H9 (cell line): ENCODE results near the gene TMEM222. TPM values are rescaled to one million over a fixed set of nuclear protein-coding genes. Genes with fewer than 3 reads are reported as not detected.

Source experiments
- DNase-seq: peaks from one replicate; pipeline ENCODE4 v3.0.0-alpha.2; 2017
- H2AFZ ChIP-seq: one replicate; pipeline ENCODE4 v1.6.1; 2013; ENCODE audit warnings: mild to moderate bottlenecking, low read length, control low read depth, moderate library complexity
- H2AK5ac ChIP-seq: 2 replicates; pipeline ENCODE4 v1.6.1; 2013; ENCODE audit warnings: low read length, control low read depth, mixed read lengths; ENCODE audit not compliant: insufficient read length
- H2BK120ac ChIP-seq: one replicate; pipeline ENCODE4 v1.6.1; 2013; ENCODE audit warnings: low read depth, mild to moderate bottlenecking, low read length, control low read depth, inconsistent platforms; ENCODE audit not compliant: poor library complexity, severe bottlenecking
- H2BK12ac ChIP-seq: 2 replicates; pipeline ENCODE4 v1.6.1; 2013; ENCODE audit warnings: low read length, control low read depth, mixed read lengths, low read depth; ENCODE audit not compliant: insufficient read length
- H2BK15ac ChIP-seq: 2 replicates; pipeline ENCODE4 v1.6.1; 2013; ENCODE audit warnings: low read depth, low read length, control low read depth
- H2BK20ac ChIP-seq: one replicate; pipeline ENCODE4 v1.6.1; 2013; ENCODE audit warnings: low read depth, mild to moderate bottlenecking, low read length, control low read depth, inconsistent platforms; ENCODE audit not compliant: poor library complexity, severe bottlenecking
- H2BK5ac ChIP-seq: 2 replicates; pipeline ENCODE4 v1.6.1; 2013; ENCODE audit warnings: low read length, control low read depth, mixed read lengths; ENCODE audit not compliant: insufficient read length
- H3K14ac ChIP-seq: 2 replicates; pipeline ENCODE4 v1.6.1; 2013; ENCODE audit warnings: low read length, control low read depth; ENCODE audit not compliant: insufficient read depth
- H3K18ac ChIP-seq: 2 replicates; pipeline ENCODE4 v1.6.1; 2013; ENCODE audit warnings: low read depth, mild to moderate bottlenecking, mixed read lengths, low read length, control low read depth; ENCODE audit not compliant: insufficient read length
- H3K23ac ChIP-seq: 2 replicates; pipeline ENCODE4 v1.6.1; 2013; ENCODE audit warnings: low read length, control low read depth, mixed read lengths, low read depth; ENCODE audit not compliant: insufficient read length
- H3K23me2 ChIP-seq: 2 replicates; pipeline ENCODE4 v1.6.1; 2013; ENCODE audit warnings: low read depth, mild to moderate bottlenecking, mixed read lengths, low read length, control low read depth; ENCODE audit not compliant: insufficient read length, poor library complexity, severe bottlenecking
- H3K27ac ChIP-seq: 2 replicates; pipeline ENCODE4 v1.5.1; 2013; ENCODE audit warnings: low read length, control low read depth, mixed read lengths, low read depth; ENCODE audit not compliant: insufficient read length
- H3K27me3 ChIP-seq: 2 replicates; pipeline ENCODE4 v1.6.1; 2013; ENCODE audit warnings: low read length, control low read depth, inconsistent platforms; ENCODE audit not compliant: insufficient read depth
- H3K4ac ChIP-seq: 2 replicates; pipeline ENCODE4 v1.6.1; 2013; ENCODE audit warnings: low read depth, mild to moderate bottlenecking, control low read depth, inconsistent platforms, low read length, moderate library complexity
- H3K4me1 ChIP-seq: 2 replicates; pipeline ENCODE4 v1.6.1; 2013; ENCODE audit warnings: low read length, control low read depth, inconsistent platforms; ENCODE audit not compliant: insufficient read depth
- H3K4me2 ChIP-seq: 2 replicates; pipeline ENCODE4 v1.6.1; 2013; ENCODE audit warnings: low read length, control low read depth, mixed read lengths; ENCODE audit not compliant: insufficient read length, insufficient read depth
- H3K56ac ChIP-seq: 2 replicates; pipeline ENCODE4 v1.6.1; 2013; ENCODE audit warnings: low read depth, mild to moderate bottlenecking, mixed read lengths, low read length, control low read depth; ENCODE audit not compliant: insufficient read length
- H3K79me1 ChIP-seq: 2 replicates; pipeline ENCODE4 v1.6.1; 2013; ENCODE audit warnings: low read depth, mild to moderate bottlenecking, moderate library complexity, low read length, control low read depth, inconsistent platforms; ENCODE audit not compliant: insufficient read depth, poor library complexity, severe bottlenecking
- H3K79me2 ChIP-seq: 2 replicates; pipeline ENCODE4 v1.6.1; 2013; ENCODE audit warnings: low read length, control low read depth, inconsistent platforms; ENCODE audit not compliant: insufficient read depth
- H3K9ac ChIP-seq: 2 replicates; pipeline ENCODE4 v1.6.1; 2013; ENCODE audit warnings: low read length, control low read depth, mixed read lengths; ENCODE audit not compliant: insufficient read length; ENCODE audit errors: extremely low read depth
- H3K9me3 ChIP-seq: one replicate; pipeline ENCODE4 v1.6.1; 2013; ENCODE audit warnings: low read depth, low read length, inconsistent platforms; ENCODE audit not compliant: control insufficient read depth
- H3T11ph ChIP-seq: one replicate; pipeline ENCODE4 v1.6.1; 2013; ENCODE audit warnings: mild to moderate bottlenecking, low read length, control low read depth, inconsistent platforms
- H4K20me1 ChIP-seq: one replicate; pipeline ENCODE4 v1.6.1; 2013; ENCODE audit not compliant: control insufficient read depth, insufficient read length, insufficient read depth
- H4K5ac ChIP-seq: 2 replicates; pipeline ENCODE4 v1.6.1; 2013; ENCODE audit warnings: low read depth, mild to moderate bottlenecking, mixed read lengths, low read length, control low read depth; ENCODE audit not compliant: insufficient read length
- H4K8ac ChIP-seq: replicated peaks from 2 replicates; pipeline ENCODE4 v1.6.1; 2013; ENCODE audit warnings: low read length, control low read depth, mixed read lengths, low read depth; ENCODE audit not compliant: insufficient read length
- H4K91ac ChIP-seq: 2 replicates; pipeline ENCODE4 v1.6.1; 2013; ENCODE audit warnings: low read depth, mild to moderate bottlenecking, moderate library complexity, mixed read lengths, low read length, control low read depth; ENCODE audit not compliant: insufficient read length
- H3K27ac Mint-ChIP-seq, 3 experiments: 2 replicates in 2 of 3; 3 replicates in 1 of 3; pipeline ENCODE4 v1.8.0; 2020 to 2021; ENCODE audit warnings: mixed read lengths in 3 of 3, mild to moderate bottlenecking in 1 of 3, moderate library complexity in 1 of 3
- H3K27me3 Mint-ChIP-seq: 2 replicates; pipeline ENCODE4 v1.8.0; 2021; ENCODE audit warnings: low read depth, mild to moderate bottlenecking, moderate library complexity, mixed read lengths
- H3K36me3 Mint-ChIP-seq, 3 experiments: 2 replicates in 2 of 3; 3 replicates in 1 of 3; pipeline ENCODE4 v1.8.0; 2020 to 2021; ENCODE audit warnings: low read depth in 3 of 3, mixed read lengths in 3 of 3; ENCODE audit not compliant: insufficient read depth in 1 of 3
- H3K4me1 Mint-ChIP-seq, 2 experiments: 2 replicates each; pipeline ENCODE4 v1.8.0; 2020; ENCODE audit warnings: mixed read lengths in 2 of 2
- H3K4me3 Mint-ChIP-seq, 2 experiments: 2 replicates in 1 of 2; 3 replicates in 1 of 2; pipeline ENCODE4 v1.8.0; 2020 to 2021; ENCODE audit warnings: mild to moderate bottlenecking in 2 of 2, mixed read lengths in 2 of 2, moderate library complexity in 1 of 2
- H3K9me3 Mint-ChIP-seq, 2 experiments: 2 replicates in 1 of 2; 3 replicates in 1 of 2; pipeline ENCODE4 v1.8.0; 2020; ENCODE audit warnings: mild to moderate bottlenecking in 2 of 2, mixed read lengths in 2 of 2, moderate library complexity in 1 of 2
- CTCF ChIP-seq: fragments of 200-600 bp; sonication (generic); conservative IDR thresholded peaks from 3 replicates; pipeline ENCODE4 v1.8.0; 2021; ENCODE audit warnings: antibody characterized with exemption, mild to moderate bottlenecking
- WGBS: extraction: QIAGEN DNeasy Blood & Tissue Kit; methylation state at CpG from one replicate; pipeline ENCODE4 v1.1.7; 2013; ENCODE audit warnings: missing lambda C conversion rate, low lambda C conversion rate, mixed read lengths; ENCODE audit not compliant: insufficient read length; ENCODE audit errors: extremely low coverage; 5-methylcytosine and 5-hydroxymethylcytosine counted together
- total RNA-seq: library from RNA; stranded (reverse); gene quantifications from 2 replicates; pipeline ENCODE4 v1.2.1, GENCODE V29; 2021

The TMEM222 gene
- total RNA-seq, 1 experiment from 2014 or later, result 36.8 TPM

DNA sequence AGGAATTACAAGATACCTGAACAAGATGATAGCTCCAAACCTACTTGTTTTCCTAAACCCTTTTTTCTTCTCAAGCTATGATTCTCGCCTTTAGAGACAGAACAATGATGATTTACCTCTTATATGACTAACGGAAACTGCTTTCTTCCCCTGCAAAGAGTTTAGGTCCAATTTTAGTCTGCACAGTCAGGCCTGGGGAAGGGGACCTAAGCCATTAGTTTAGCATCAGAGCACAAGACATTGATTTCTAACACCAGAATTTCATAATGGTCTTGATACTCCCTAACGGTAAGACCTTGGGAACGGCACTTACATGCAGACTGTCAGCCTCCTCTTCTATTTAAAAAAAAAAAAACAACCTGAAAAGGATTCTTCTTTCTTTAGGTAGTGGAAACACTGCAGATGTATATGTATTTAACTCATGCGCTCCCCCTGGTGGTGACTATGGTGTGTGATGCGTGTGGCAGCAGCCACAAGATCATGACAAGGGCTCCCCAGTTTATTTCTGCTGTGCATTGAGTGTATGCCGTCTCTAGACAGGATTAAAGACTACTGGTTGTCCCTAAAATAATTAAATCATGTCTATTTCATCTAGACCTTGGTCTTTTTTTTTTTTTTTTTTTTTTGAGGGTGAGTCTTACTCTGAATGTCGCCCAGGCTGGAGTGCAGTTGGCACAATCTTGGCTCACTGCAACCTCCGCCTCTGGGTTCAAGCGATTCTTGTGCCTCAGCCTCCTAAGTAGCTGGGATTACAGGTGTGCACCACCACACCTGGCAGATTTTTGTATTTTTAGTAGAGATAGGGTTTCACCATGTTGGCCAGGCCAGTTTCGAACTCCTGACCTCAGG is 37.3 kb upstream of the TMEM222 start:
- Histone ChIP-seq H3K14ac (no peak overlapping the region), H3K27ac (no peak overlapping the region), H3K4me1 (no peaks in the 10 kb centered on the region), H3K56ac (no peak overlapping the region), H4K5ac (no peak overlapping the region), H2BK5ac (no peak overlapping the region), H2AK5ac (no peak overlapping the region), H3K23me2 (no peaks in the 10 kb centered on the region), H3K9ac (no peak overlapping the region), H3K79me1 (no peaks in the 10 kb centered on the region), H2AFZ (no peak overlapping the region), H2BK15ac (no peak overlapping the region), H2BK12ac (no peak overlapping the region), H4K8ac (no peak overlapping the region), H4K91ac (no peak overlapping the region), H3K23ac (no peak overlapping the region), H3K9me3 (no peaks in the 10 kb centered on the region), H3K4ac (no peak overlapping the region), H3K4me2 (no peak overlapping the region), H3K79me2 (no peaks in the 10 kb centered on the region), H4K20me1 (no peaks in the 10 kb centered on the region), H3K18ac (no peak overlapping the region), H3K27me3 (no peaks in the 10 kb centered on the region), H2BK20ac (no peak overlapping the region), H2BK120ac (no peak overlapping the region), H3T11ph (no peak overlapping the region)
- peak; percentile 93 for TF ChIP-seq CTCF
- WGBS, result no CpG with 5 or more reads among the region's 11 CpGs
- H3K4me3 Mint-ChIP-seq, result no peak overlapping the region
- DNase-seq, result peak; percentile 82
- H3K4me1 Mint-ChIP-seq, result peaks cover 3 to 4% of the 10 kb centered on the region in 2 experiments; a peak in 1 of 4 replicates
- peaks cover 7 to 10% (median 8%) of the 10 kb centered on the region in 3 experiments; a peak in 5 of 7 replicates for H3K36me3 Mint-ChIP-seq
- peaks cover 0 to 3% of the 10 kb centered on the region in 2 experiments; a peak in 1 of 5 replicates for H3K9me3 Mint-ChIP-seq
- H3K27me3 Mint-ChIP-seq, result no peaks in the 10 kb centered on the region; the same call in 1 of the 2 replicates
- H3K27ac Mint-ChIP-seq, result 0 out of 7 replicates have a peak overlapping the region, but pooled peaks of 1 of the 3 experiments have one; percentile 28
